Subcutaneous adipose tissue (tissue), 4 donors: ENCODE measurements around the gene RAD51B. TPM values are rescaled to one million over a fixed set of nuclear protein-coding genes. Genes with fewer than 3 reads are reported as not detected.

Experiments used
- CTCF ChIP-seq: fragments of 450-650 bp; IDR thresholded peaks from one replicate; pipeline ENCODE4 v1.5.1; 2016; ENCODE audit warnings: low read depth, mild to moderate bottlenecking, control low read depth, antibody characterized with exemption, moderate library complexity
- total RNA-seq, 4 donors: library from RNA; depleted of rRNA; stranded (reverse); fragments of >200 nt; gene quantifications; one replicate each; pipeline ENCODE4 v1.1.0, GENCODE V29; 2016

Gene RAD51B
- total RNA-seq, 4 donors from 2014 or later: 9.7 to 24.1 (median 16.7) TPM

GRCh38 chr14:68528040-68528687 lies 708.6 kb downstream of the RAD51B start:
- TF ChIP-seq CTCF: no peak

GRCh38 chr14:68530443-68530842 lies 710.9 kb downstream of the RAD51B start:
- no peak for TF ChIP-seq CTCF

DNA sequence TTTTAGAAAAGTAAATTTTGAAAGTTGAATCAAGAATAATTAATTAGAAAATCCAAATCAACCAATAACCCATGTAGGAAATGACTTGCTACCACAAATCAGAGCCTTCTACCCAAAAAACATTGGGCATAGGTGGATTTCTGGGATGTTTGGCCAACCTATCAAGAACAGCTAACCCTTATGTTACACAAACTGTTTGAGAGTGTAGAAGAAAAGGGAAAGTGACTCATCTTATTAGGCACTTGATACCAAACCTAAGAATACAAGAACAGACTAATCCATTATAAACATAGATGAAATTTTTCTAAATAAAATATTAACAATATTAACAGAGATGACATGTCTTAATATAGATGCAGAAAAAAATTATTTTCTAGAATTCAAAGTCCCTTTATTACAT lies 712.9 kb downstream of the RAD51B start:
- TF ChIP-seq CTCF: no peak

DNA sequence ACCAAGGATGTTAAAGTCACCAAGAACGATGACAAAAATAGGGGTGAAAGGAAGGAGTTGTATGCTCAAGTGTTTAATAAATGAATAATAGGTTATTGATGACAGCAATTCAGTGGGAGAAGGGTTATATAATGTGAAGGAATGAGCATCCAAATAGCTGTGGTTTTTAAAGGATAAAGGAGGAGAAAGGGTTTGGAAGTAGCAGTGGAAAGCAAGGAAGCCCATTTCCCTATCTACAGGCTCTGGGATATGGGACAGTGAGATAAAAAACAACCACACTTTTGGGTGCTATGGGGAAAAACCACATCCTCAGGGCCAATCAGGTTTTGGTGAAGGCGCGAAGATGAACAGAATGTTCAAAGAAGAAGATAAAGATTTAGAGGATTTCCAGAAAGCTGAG lies 714.7 kb downstream of the RAD51B start:
- no peak for TF ChIP-seq CTCF

DNA sequence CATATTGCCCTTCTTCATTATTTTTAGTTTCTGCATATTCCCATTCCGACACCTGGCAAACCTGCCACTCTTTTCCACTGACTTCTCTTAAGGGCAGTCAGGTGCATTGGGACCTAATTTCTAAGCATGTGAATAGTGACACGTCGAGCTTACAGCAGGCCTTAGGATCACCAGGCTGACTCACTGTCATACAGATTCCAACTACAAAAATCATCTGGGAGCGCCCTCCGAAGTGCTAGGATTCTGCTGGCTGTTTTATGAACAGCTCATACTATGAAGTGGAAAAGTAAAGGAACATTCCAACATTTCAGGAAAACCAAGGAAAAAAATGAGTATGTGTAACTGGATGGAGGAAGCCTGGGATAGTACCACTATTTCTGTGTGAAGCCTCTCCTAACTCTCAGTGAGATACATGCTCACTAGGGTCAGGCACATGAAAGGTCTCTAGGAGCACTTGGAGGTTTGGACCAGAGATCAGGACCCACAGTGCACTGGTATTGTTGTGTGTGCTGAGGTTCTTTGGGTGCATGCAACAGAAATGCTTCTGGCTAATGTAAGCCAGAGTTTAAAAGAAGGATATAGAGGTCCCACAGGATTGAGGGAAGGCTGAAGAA lies 715.9 kb downstream of the RAD51B start:
- no peak for TF ChIP-seq CTCF

DNA sequence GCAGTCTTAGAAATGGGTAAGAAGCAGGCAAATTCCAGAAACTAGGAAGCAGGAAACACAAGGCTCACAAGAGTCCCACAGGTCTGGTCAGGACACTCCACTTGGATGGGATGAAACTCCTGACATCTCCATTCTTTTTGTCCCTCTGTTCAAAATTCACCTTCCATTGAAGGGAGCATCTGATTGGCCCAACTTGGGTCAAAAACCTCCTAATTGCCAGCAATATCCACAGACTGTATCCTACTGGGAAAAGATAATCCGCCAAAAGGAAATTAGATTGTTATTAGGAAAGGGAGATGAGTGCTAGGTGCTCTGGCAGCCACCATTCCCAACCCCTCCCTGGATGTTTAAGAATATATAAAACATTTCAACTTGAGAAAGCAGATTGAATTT lies 716.4 kb downstream of the RAD51B start:
- no peak for TF ChIP-seq CTCF

GRCh38 chr14:68538639-68539038 lies 719.1 kb downstream of the RAD51B start:
- no peak for TF ChIP-seq CTCF
